ENCODE results near the gene INPP5D. TPM values are rescaled to one million over a fixed set of nuclear protein-coding genes. Genes with fewer than 3 reads are reported as not detected.

INPP5D gene
- total RNA-seq, 1 experiment from 2014 or later = 2.3 TPM

DNA sequence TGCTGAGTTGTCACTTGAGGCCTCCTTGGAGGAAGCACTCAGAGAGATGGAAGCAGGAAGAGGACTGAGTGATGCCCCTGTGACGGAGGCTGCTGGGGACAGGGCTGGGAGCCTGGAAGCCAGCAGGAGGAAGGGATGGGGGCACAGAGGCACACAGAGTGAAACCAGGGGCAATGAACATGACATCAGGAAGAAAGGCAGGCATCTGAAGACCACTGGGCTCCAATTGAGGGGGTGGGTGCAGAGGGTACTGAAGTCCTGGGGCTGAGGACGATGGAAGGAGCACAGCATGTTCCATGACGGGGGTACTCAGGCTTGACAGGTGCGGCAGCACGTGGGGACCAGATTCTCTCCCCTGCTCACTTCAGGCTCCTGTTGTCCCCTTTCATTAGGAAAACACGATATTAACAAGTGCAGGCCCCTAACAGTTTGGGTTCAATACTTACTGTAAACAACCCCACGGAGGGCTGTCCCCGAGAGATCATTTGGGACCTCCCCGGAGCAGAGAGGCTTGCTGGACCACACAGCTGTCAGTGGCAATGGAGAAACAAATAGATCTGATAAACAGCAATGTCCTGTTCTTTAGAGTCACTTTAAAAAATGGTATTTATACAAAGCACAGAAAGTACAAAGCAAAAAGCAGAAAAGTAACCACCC is 8.7 kb downstream of the INPP5D start:
- intact Hi-C loops (cut with micrococcal nuclease; ENCODE audit: unreplicated experiment) = no loop called here
- POLR2A ChIA-PET (ENCODE audit: low non-redundant PET) = interaction anchor here (0.7 kb wide), 1 partner anchor 183 kb away, joined by 5 read pairs; the partner anchor contains the start of gene ATG16L1

DNA sequence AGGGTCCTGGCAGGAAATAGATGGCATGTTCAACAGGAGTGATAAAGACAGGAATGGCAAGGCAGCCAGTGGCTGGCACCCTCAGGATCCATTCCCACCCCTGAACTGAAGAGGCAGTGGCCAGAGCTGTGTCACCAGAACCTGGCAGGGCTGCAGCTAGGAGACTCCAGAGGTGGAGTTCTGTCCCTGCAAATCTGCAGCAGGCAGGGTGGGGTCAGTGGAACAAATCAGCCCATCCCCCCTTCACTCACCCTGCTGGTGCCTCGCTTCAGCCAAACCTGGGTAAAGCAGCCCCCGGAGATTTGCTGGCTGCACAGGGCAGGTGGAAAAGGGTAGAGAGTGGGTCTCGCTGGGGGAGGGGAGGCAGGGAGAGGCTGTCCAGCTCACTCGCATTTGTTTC is 12.7 kb downstream of the INPP5D start:
- TF ChIP-seq, protein P1, sequence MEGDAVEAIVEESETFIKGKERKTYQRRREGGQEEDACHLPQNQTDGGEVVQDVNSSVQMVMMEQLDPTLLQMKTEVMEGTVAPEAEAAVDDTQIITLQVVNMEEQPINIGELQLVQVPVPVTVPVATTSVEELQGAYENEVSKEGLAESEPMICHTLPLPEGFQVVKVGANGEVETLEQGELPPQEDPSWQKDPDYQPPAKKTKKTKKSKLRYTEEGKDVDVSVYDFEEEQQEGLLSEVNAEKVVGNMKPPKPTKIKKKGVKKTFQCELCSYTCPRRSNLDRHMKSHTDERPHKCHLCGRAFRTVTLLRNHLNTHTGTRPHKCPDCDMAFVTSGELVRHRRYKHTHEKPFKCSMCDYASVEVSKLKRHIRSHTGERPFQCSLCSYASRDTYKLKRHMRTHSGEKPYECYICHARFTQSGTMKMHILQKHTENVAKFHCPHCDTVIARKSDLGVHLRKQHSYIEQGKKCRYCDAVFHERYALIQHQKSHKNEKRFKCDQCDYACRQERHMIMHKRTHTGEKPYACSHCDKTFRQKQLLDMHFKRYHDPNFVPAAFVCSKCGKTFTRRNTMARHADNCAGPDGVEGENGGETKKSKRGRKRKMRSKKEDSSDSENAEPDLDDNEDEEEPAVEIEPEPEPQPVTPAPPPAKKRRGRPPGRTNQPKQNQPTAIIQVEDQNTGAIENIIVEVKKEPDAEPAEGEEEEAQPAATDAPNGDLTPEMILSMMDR (conservative IDR thresholded peaks at IDR 0.05; ENCODE audit: low read depth, low read length) = no peak
- no peak for TF ChIP-seq EZH2 (IDR thresholded peaks at IDR 0.05; ENCODE audit: borderline replicate concordance, low read depth, low read length, poor library complexity, severe bottlenecking)
- H3K4me1 ChIP-seq (ENCODE audit: insufficient read depth, low read length, poor library complexity, severe bottlenecking) = no peaks in the 10 kb centered on the region
- no peak overlapping the region for H3K27ac ChIP-seq (ENCODE audit: low read depth, low read length, poor library complexity, severe bottlenecking)
- no peak for DNase-seq (ENCODE audit: low spot score)
- intact Hi-C loops (cut with micrococcal nuclease; ENCODE audit: unreplicated experiment) = no loop called here
- no peaks in the 10 kb centered on the region for H3K36me3 ChIP-seq (ENCODE audit: insufficient read depth, low read length, poor library complexity, severe bottlenecking)
- no peaks in the 10 kb centered on the region for H3K27me3 ChIP-seq (replicated peaks; ENCODE audit: insufficient read depth, low read depth, low read length, poor library complexity)
- no TSS peak for BruUV-seq (replicated peaks)
- no peak overlapping the region for H3K4me3 ChIP-seq (ENCODE audit: low read depth, low read length, poor library complexity, severe bottlenecking)
- peaks cover 3% of the 10 kb centered on the region for H3K9me3 ChIP-seq (ENCODE audit: low read depth, low read length, poor library complexity, severe bottlenecking)
- CTCF ChIA-PET = no interaction called here
- POLR2A ChIA-PET (ENCODE audit: low non-redundant PET) = interaction anchor here (0.6 kb wide), 1 partner anchor 317 kb away, joined by 13 read pairs; no protein-coding TSS in a partner anchor

More for the DNA sequence above, 8.7 kb downstream of the INPP5D start:
- TF ChIP-seq, protein P1 (conservative IDR thresholded peaks at IDR 0.05; ENCODE audit: low read depth, low read length) = no peak
- TF ChIP-seq EZH2 (IDR thresholded peaks at IDR 0.05; ENCODE audit: borderline replicate concordance, low read depth, low read length, poor library complexity, severe bottlenecking) = no peak
- BruUV-seq (replicated peaks) = no TSS peak
- Histone ChIP-seq H3K4me1 (ENCODE audit: insufficient read depth, low read length, poor library complexity, severe bottlenecking) (no peaks in the 10 kb centered on the region), H3K27me3 (replicated peaks; ENCODE audit: insufficient read depth, low read depth, low read length, poor library complexity) (no peaks in the 10 kb centered on the region), H3K9me3 (ENCODE audit: low read depth, low read length, poor library complexity, severe bottlenecking) (peaks cover 3% of the 10 kb centered on the region), H3K36me3 (ENCODE audit: insufficient read depth, low read length, poor library complexity, severe bottlenecking) (no peaks in the 10 kb centered on the region), H3K27ac (ENCODE audit: low read depth, low read length, poor library complexity, severe bottlenecking) (no peak overlapping the region), H3K4me3 (ENCODE audit: low read depth, low read length, poor library complexity, severe bottlenecking) (no peak overlapping the region)
- CTCF ChIA-PET = no interaction called here
- no peak for DNase-seq (ENCODE audit: low spot score)

DNA sequence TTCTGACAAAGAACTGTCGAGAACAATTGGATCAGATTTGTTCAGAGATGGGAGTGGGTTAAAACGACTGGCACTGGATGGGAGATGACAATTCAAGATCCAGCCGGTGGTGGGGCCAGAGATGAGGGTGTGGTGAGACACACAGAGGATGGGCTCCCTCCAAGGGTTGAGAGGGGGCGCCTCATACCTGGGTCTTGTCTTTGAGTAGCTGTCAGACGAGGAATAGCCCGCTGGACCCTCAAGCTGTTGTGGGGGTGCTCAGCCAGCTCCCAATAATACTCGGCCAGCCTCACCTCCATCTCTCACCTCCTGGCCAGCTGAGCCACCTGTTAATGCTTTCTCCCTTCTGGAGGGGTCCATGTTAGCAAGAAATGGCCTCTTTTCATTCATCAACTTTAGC is 14.0 kb downstream of the INPP5D start:
- TF ChIP-seq, protein P1 (conservative IDR thresholded peaks at IDR 0.05; ENCODE audit: low read depth, low read length) = no peak
- TF ChIP-seq EZH2 (IDR thresholded peaks at IDR 0.05; ENCODE audit: borderline replicate concordance, low read depth, low read length, poor library complexity, severe bottlenecking) = no peak
- no peaks in the 10 kb centered on the region for H3K27me3 ChIP-seq (replicated peaks; ENCODE audit: insufficient read depth, low read depth, low read length, poor library complexity)
- H3K36me3 ChIP-seq (ENCODE audit: insufficient read depth, low read length, poor library complexity, severe bottlenecking) = no peaks in the 10 kb centered on the region
- peaks cover 3% of the 10 kb centered on the region for H3K9me3 ChIP-seq (ENCODE audit: low read depth, low read length, poor library complexity, severe bottlenecking)
- DNase-seq (ENCODE audit: low spot score) = no peak
- BruUV-seq (replicated peaks) = no TSS peak
- ChIA-PET CTCF (interaction anchor here (0.5 kb wide), 1 partner anchor 24 kb away, joined by 4 read pairs; no protein-coding TSS in a partner anchor), POLR2A (ENCODE audit: low non-redundant PET) (no interaction called here)
- no peak overlapping the region for H3K4me3 ChIP-seq (ENCODE audit: low read depth, low read length, poor library complexity, severe bottlenecking)
- intact Hi-C loops (cut with micrococcal nuclease; ENCODE audit: unreplicated experiment) = no loop called here
- H3K27ac ChIP-seq (ENCODE audit: low read depth, low read length, poor library complexity, severe bottlenecking) = no peak overlapping the region
- no peaks in the 10 kb centered on the region for H3K4me1 ChIP-seq (ENCODE audit: insufficient read depth, low read length, poor library complexity, severe bottlenecking)

Measured in A673 (cell line).